Small intestine (tissue), 7 donors: ENCODE measurements around the gene GAGE12D. TPM values are rescaled to one million over a fixed set of nuclear protein-coding genes. Genes with fewer than 3 reads are reported as not detected.
"Not testable (repeated sequence)": the region's sequence is repeated elsewhere in the genome, so short reads cannot be mapped to it uniquely, and the experiment has no call there.

Source experiments
- DNase-seq, 2 donors: peaks; one replicate each; pipeline versions ENCODE4 v3.0.0 to v3.0.0-alpha.2; 2013
- FAIRE-seq: peaks from 2 replicates; lab custom pipeline; 2012; peaks lifted over from hg19 to GRCh38; lab: Jason Lieb, UNC
- H3K27ac ChIP-seq, 3 donors: one replicate each; pipeline ENCODE4 v1.5.1; 2013; ENCODE audit warnings: low read length in 2 of 3, mild to moderate bottlenecking in 2 of 3, control low read depth in 1 of 3, inconsistent platforms in 1 of 3, low read depth in 1 of 3, moderate library complexity in 1 of 3
- H3K27me3 ChIP-seq, 3 donors: one replicate each; pipeline ENCODE4 v1.6.1; 2013; ENCODE audit warnings: low read length in 3 of 3, inconsistent platforms in 1 of 3; ENCODE audit not compliant: control insufficient read depth in 3 of 3, insufficient read depth in 3 of 3
- H3K36me3 ChIP-seq, 3 donors: one replicate each; pipeline ENCODE4 v1.6.1; 2013; ENCODE audit warnings: low read length in 3 of 3, inconsistent platforms in 1 of 3, low read depth in 1 of 3, mild to moderate bottlenecking in 1 of 3, moderate library complexity in 1 of 3; ENCODE audit not compliant: control insufficient read depth in 3 of 3, insufficient read depth in 2 of 3
- H3K4me1 ChIP-seq, 3 donors: one replicate each; pipeline ENCODE4 v1.6.1; 2013; ENCODE audit warnings: low read length in 2 of 3, inconsistent platforms in 1 of 3, low read depth in 1 of 3, mild to moderate bottlenecking in 1 of 3, moderate library complexity in 1 of 3; ENCODE audit not compliant: control insufficient read depth in 3 of 3, insufficient read depth in 2 of 3
- H3K4me3 ChIP-seq, 3 donors: one replicate each; pipeline ENCODE4 v1.5.1; 2013; ENCODE audit warnings: low read length in 3 of 3, control low read depth in 1 of 3, inconsistent platforms in 1 of 3, low read depth in 1 of 3, mild to moderate bottlenecking in 1 of 3, moderate library complexity in 1 of 3
- H3K9me3 ChIP-seq, 2 donors: one replicate each; pipeline ENCODE4 v1.6.1; 2013; ENCODE audit warnings: low read depth in 1 of 2, low read length in 1 of 2; ENCODE audit not compliant: control insufficient read depth in 2 of 2, insufficient read depth in 1 of 2
- WGBS, 3 donors: extraction: QIAGEN DNeasy Blood & Tissue Kit; methylation state at CpG; one replicate each; pipeline ENCODE4 v1.1.7; 2013; 5-methylcytosine and 5-hydroxymethylcytosine counted together
- polyA plus RNA-seq, 4 donors: library from polyadenylated mRNA; stranded (reverse) in 3 of 4; unstranded in 1 of 4; fragments of 200-250 nt in 3 of 4; fragments of 120-200 nt in 1 of 4; gene quantifications; one replicate each; pipeline versions ENCODE4 v1.2.1 to v1.2.3, GENCODE V29; 2013
- donor health status: healthy with polysubstance abuse.
- donor health status: control.
- donor health status: control.
- donor health status: Bipolar disorder and iron deficiency.
- donor health status: healthy.

GAGE12D gene
- polyA plus RNA-seq, 4 donors: not detected

DNA sequence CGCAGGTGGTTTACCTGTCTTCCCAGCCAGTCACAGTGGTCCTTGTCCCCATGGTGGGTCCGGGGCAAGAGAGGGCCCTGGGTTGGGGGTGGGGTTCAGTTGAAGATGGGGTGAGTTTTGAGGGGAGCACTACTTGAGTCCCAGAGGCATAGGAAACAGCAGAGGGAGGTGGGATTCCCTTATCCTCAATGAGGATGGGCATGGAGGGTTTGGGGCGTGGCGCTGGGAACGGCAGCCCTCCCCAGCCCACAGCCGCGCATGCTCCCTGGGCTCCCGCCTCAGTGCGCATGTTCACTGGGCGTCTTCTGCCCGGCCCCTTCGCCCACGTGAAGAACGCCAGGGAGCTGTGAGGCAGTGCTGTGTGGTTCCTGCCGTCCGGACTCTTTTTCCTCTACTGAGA, 47.7 kb downstream of the GAGE12D start, which contains the start of gene GAGE2A:
Gene GAGE2A, plus strand, starts transcription at position 301 of the 400 bp plus-strand sequence. CDS start 1,155 bp downstream, outside the sequence.
- not testable (repeated sequence) for H3K4me1 ChIP-seq, H3K27me3 ChIP-seq, H3K36me3 ChIP-seq, H3K4me3 ChIP-seq, FAIRE-seq, DNase-seq, H3K9me3 ChIP-seq, H3K27ac ChIP-seq
- no CpG with 5 or more reads among the region's 16 CpGs for WGBS, 3 donors

GRCh38 chrX:49589769-49590478, 48.4 kb downstream of the GAGE12D start:
- not testable (repeated sequence) for DNase-seq, H3K9me3 ChIP-seq, H3K27ac ChIP-seq, FAIRE-seq, H3K4me3 ChIP-seq, H3K4me1 ChIP-seq, H3K36me3 ChIP-seq, H3K27me3 ChIP-seq
- WGBS, 3 donors: 92 to 94% (median 92%) methylated on average over 23 to 25 of the region's 37 CpGs

DNA sequence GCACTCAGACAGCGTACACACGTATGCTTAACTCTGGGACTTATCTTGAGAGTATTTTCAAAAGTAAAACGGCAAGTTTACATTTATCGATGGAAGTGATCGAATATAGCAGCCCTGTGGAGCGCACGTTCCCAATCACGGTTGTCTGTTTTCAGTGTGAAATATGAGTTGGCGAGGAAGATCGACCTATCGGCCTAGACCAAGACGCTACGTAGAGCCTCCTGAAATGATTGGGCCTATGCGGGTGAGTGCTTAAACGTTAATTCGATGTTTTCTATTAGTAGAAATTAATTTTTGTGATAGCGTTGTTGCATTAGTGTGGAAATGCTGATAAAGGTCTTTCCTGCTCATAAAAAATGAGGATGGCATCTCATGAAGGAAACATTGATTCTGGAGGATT, 49.0 kb downstream of the GAGE12D start:
- H3K4me1 ChIP-seq, H3K36me3 ChIP-seq, FAIRE-seq, H3K4me3 ChIP-seq, H3K27ac ChIP-seq, H3K27me3 ChIP-seq, DNase-seq, H3K9me3 ChIP-seq: not testable (repeated sequence)
- WGBS, 3 donors: 93 to 95% (median 94%) methylated on average over 10 to 13 of the region's 17 CpGs

Other genes with a start within 250 kb of the GAGE12D start
- not detected for gene GAGE10, start 238.1 kb upstream of the GAGE12D start, polyA plus RNA-seq
- not detected for gene GAGE12J, start 219.7 kb upstream of the GAGE12D start, polyA plus RNA-seq
- not detected for gene GAGE13, start 210.2 kb upstream of the GAGE12D start, polyA plus RNA-seq
- not detected for gene GAGE12C, start 9.6 kb upstream of the GAGE12D start, polyA plus RNA-seq
- not detected for gene GAGE12E, start 9.6 kb downstream of the GAGE12D start, polyA plus RNA-seq
- gene GAGE12F, start 19.1 kb downstream of the GAGE12D start, polyA plus RNA-seq: not detected
- not detected for gene GAGE12G, start 28.7 kb downstream of the GAGE12D start, polyA plus RNA-seq
- not detected for gene GAGE12H, start 38.2 kb downstream of the GAGE12D start, polyA plus RNA-seq
- gene GAGE2A, start 47.8 kb downstream of the GAGE12D start, polyA plus RNA-seq: not detected
- gene GAGE1, start 57.3 kb downstream of the GAGE12D start, polyA plus RNA-seq: not detected
- not detected for gene PAGE1, start 154.3 kb downstream of the GAGE12D start, polyA plus RNA-seq